HuH-7.5 (cell line): ENCODE results near the gene MCRIP1.

ENCODE experiments used
- DNase-seq: peaks from one replicate; pipeline ENCODE4 v3.0.0; 2011; ENCODE audit warnings: low spot score

Gene MCRIP1

GRCh38 chr17:81803728-81804558 is 29.1 kb downstream of the MCRIP1 start, which contains the start of gene GCGR:
Gene GCGR (plus strand): TSS chr17:81804150. CDS start chr17:81809019, 4,869 bp downstream.
- no peak for DNase-seq

- DNase-seq = no peak
Observed at GRCh38 chr17:81802856-81803643, 30.0 kb downstream of the MCRIP1 start.

DNA sequence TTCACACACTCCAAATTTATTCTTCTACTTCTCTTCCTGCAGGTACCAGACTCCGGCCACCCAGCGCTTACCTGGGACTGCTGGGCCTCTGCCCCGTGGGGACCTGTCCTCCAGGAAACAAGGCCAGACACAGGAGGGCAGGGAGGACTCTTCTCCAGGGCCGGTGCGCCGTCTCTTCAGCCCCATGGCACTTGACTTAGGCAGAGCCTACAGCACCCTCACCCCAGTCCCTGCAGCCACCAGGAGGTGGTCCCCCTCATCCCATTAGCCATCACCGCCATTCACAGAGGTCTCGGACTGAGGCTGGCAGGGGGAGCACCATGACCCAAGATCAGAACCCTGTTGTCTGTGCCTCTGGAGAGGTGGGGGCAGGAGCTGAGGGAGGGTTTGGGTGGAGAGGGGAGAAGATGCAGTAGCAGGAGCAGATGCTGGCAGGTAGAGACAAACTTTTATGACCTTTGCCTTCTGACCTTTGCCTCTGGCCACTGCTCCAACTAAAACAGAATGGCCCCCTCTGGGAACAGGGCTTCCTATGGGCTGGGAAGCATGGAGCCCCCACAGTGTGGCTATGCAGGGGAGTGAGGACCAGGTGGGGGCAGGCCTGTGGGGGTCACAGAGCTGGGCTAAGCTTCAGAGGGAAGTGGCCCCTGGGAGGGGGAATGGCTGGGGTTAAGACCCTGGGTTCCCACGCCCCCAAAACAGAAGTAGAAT is 30.9 kb downstream of the MCRIP1 start:
- DNase-seq = no peak

- DNase-seq = no peak
Observed at GRCh38 chr17:81801327-81801726, 31.8 kb downstream of the MCRIP1 start.

DNA sequence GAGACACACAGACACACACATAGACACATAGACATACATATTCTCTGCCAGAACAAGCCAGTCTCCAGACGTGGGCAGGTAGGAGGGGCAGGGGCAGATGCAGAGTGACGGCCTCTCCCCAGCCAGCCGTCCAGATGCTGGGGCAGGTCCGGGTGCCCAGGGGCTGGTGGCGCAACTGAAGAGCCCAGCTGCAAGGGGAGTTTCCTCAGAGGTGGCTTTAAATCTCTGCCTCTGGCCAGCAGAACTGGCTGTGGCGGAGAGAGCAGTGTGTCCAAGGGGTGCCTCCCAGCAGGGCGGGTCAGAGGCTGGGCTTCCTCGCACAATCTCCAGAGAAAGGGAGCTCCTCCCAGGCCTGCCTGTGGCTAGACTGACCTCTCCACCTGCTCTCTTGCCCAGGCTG is 38.6 kb downstream of the MCRIP1 start:
- DNase-seq = no peak

GRCh38 chr17:81794074-81794476 is 39.0 kb downstream of the MCRIP1 start:
- DNase-seq = no peak

DNA sequence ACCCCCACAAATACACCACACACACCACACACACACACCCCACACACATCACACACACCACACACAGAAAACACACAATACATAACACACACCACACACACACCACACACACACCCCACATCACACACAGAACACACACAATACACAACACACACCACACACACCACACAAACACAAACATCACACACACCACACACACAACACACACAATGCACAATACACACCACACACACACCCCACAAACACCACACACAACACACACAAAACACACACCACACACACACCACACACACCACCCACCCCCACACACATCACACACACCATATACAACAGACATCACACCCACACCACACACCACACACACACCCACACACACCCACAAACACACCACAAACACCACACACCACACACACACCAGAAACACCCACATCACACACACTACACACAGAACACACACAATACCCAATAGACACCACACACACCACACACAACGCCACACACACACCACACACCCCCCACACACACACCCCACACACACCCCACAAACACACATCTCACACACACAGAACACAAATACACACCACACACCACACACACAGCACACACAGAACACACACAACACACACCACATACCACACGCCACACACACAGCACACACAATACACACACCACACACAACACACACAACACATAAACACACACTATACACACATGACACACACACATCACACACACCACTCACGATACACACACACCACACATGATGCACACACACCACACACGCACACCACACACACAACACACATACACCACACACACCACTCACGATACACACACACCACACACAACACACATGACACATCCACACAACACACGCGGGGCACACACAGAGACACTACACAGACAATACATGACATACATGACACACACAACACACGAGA is 40.1 kb downstream of the MCRIP1 start:
- DNase-seq = no peak
